Right atrium auricular region (tissue), 2 donors: Measurements from ENCODE around the gene TMEM94. TPM values are rescaled to one million over a fixed set of nuclear protein-coding genes. Genes with fewer than 3 reads are reported as not detected.

ENCODE experiments used
- DNase-seq: peaks from one replicate; pipeline ENCODE4 v3.0.0-alpha.2; 2019; ENCODE audit warnings: low spot score
- H3K27ac ChIP-seq, 2 donors: fragments of 200-600 bp; sonication (generic); 1 replicate in 1 of 2; 2 replicates in 1 of 2; pipeline ENCODE4 v1.5.1; 2016 to 2019
- H3K27me3 ChIP-seq, 2 donors: fragments of 200-600 bp; sonication (generic); one replicate each; pipeline versions ENCODE4 v1.5.1 to v1.6.0; 2017 to 2019
- H3K36me3 ChIP-seq: fragments of 200-600 bp; sonication (generic); one replicate; pipeline ENCODE4 v1.5.1; 2016
- H3K4me1 ChIP-seq, 2 donors: fragments of 200-600 bp; sonication (generic); one replicate each; pipeline versions ENCODE4 v1.5.1 to v1.6.0; 2017 to 2019
- H3K4me3 ChIP-seq, 2 donors: fragments of 200-600 bp; sonication (generic); 1 replicate in 1 of 2; 2 replicates in 1 of 2; pipeline ENCODE4 v1.5.1; 2017 to 2019; ENCODE audit warnings: mild to moderate bottlenecking in 1 of 2, moderate library complexity in 1 of 2
- H3K9me3 ChIP-seq, 2 donors: fragments of 200-600 bp; sonication (generic); one replicate each; pipeline ENCODE4 v1.5.1; 2019
- CTCF ChIP-seq, 2 donors: fragments of 200-600 bp; sonication (generic); IDR thresholded peaks; one replicate each; pipeline ENCODE4 v1.5.1; 2019; ENCODE audit warnings: antibody characterized with exemption in 2 of 2
- total RNA-seq, 2 donors: library from RNA; depleted of rRNA; stranded (reverse); fragments of >200 nt; gene quantifications; one replicate each; pipeline ENCODE4 v1.1.0, GENCODE V29; 2016

Gene TMEM94
- total RNA-seq, 2 donors from 2014 or later = 56.3 to 61.6 TPM

GRCh38 chr17:75514299-75514918 is 58.0 kb downstream of the TMEM94 start:
- no peak for DNase-seq
- H3K4me3 ChIP-seq = peak overlapping the region; percentile 95 to 99
- peaks cover 0 to 64% of the 10 kb centered on the region in 2 donors for H3K4me1 ChIP-seq
- peaks cover 21% of the 10 kb centered on the region for H3K36me3 ChIP-seq
- peak overlapping the region; percentile 93 to 97 for H3K27ac ChIP-seq
- no peak for TF ChIP-seq CTCF (IDR thresholded peaks at IDR 0.05)
- H3K27me3 ChIP-seq = no peaks in the 10 kb centered on the region
- no peaks in the 10 kb centered on the region for H3K9me3 ChIP-seq

- TF ChIP-seq CTCF (IDR thresholded peaks at IDR 0.05) = no peak
- peaks cover 23% of the 10 kb centered on the region for H3K36me3 ChIP-seq
- H3K9me3 ChIP-seq = no peaks in the 10 kb centered on the region
- DNase-seq = no peak
- no peaks in the 10 kb centered on the region for H3K27me3 ChIP-seq
- H3K4me1 ChIP-seq = peaks cover 0 to 58% of the 10 kb centered on the region in 2 donors
- H3K4me3 ChIP-seq = peak overlapping the region; percentile 95 to 99
- H3K27ac ChIP-seq = peak overlapping the region; percentile 93 to 97
Observed at GRCh38 chr17:75514919-75515495, 58.6 kb downstream of the TMEM94 start.

GRCh38 chr17:75515496-75516254 is 59.2 kb downstream of the TMEM94 start, which contains the start of gene CASKIN2:
TSS of gene CASKIN2 (minus strand) at chr17:75515537. CDS start at chr17:75513804, 1,733 bp downstream.
- DNase-seq = peak; percentile 92
- Histone ChIP-seq H3K27me3 (no peaks in the 10 kb centered on the region), H3K4me1 (peaks cover 0 to 52% of the 10 kb centered on the region in 2 donors), H3K36me3 (peaks cover 24% of the 10 kb centered on the region), H3K27ac (peak within 1 kb of the TSS; percentile 93 to 97), H3K9me3 (no peaks in the 10 kb centered on the region), H3K4me3 (peak within 1 kb of the TSS; percentile 95 to 99)
- peak; percentile 98 for TF ChIP-seq CTCF (IDR thresholded peaks at IDR 0.05)

GRCh38 chr17:75516255-75516618 is 59.8 kb downstream of the TMEM94 start, which contains the start of gene TSEN54:
TSS of gene TSEN54 (plus strand) at chr17:75516528. CDS start at chr17:75516561, 33 bp downstream.
- Histone ChIP-seq H3K9me3 (no peaks in the 10 kb centered on the region), H3K27ac (peak within 1 kb of the TSS; percentile 93 to 97), H3K4me1 (peaks cover 0 to 46% of the 10 kb centered on the region in 2 donors), H3K27me3 (no peaks in the 10 kb centered on the region), H3K4me3 (peak within 1 kb of the TSS; percentile 95 to 99), H3K36me3 (peaks cover 24% of the 10 kb centered on the region)
- DNase-seq = peak; percentile 88
- TF ChIP-seq CTCF (IDR thresholded peaks at IDR 0.05) = no peak

- no peak for TF ChIP-seq CTCF (IDR thresholded peaks at IDR 0.05)
- no peak for DNase-seq
- Histone ChIP-seq H3K4me3 (peak overlapping the region; percentile 95 to 99), H3K9me3 (no peaks in the 10 kb centered on the region), H3K4me1 (peaks cover 0 to 41% of the 10 kb centered on the region in 2 donors), H3K27ac (peak overlapping the region; percentile 42 to 75), H3K27me3 (no peaks in the 10 kb centered on the region), H3K36me3 (peaks cover 25% of the 10 kb centered on the region)
Observed at GRCh38 chr17:75516619-75517296, 60.3 kb downstream of the TMEM94 start.
